HL-60 (cell line): ENCODE measurements around the gene TMEM270.

ENCODE experiments used
- DNase-seq, 2 experiments: peaks; one replicate each; pipeline ENCODE4 v3.0.0-alpha.2; 2010 to 2020; ENCODE audit warnings: low read depth in 1 of 2, low spot score in 1 of 2
- H3K27ac ChIP-seq: fragments of 250-450 bp; sonication (Bioruptor Pico); replicated peaks from 2 replicates; pipeline ENCODE4 v1.5.1; 2020; ENCODE audit warnings: mild to moderate bottlenecking, moderate library complexity
- H3K27me3 ChIP-seq: fragments of 250-450 bp; sonication (Bioruptor Pico); 2 replicates; pipeline ENCODE4 v1.5.1; 2021; ENCODE audit warnings: mild to moderate bottlenecking, moderate library complexity; ENCODE audit not compliant: insufficient read depth, poor library complexity, severe bottlenecking
- H3K4me3 ChIP-seq: replicated peaks from 2 replicates; pipeline ENCODE4 v1.5.1; 2011; ENCODE audit warnings: mild to moderate bottlenecking, control low read depth, low read length; ENCODE audit not compliant: insufficient read depth
- CTCF ChIP-seq: IDR thresholded peaks from one replicate; pipeline ENCODE4 v1.5.1; 2011; ENCODE audit warnings: low read length, control low read depth, inconsistent platforms; ENCODE audit not compliant: insufficient read depth
- GABPA ChIP-seq: IDR thresholded peaks from 2 replicates; pipeline ENCODE4 v1.6.1; 2012; ENCODE audit warnings: low read depth
- POLR2AphosphoS5 ChIP-seq: IDR thresholded peaks from 2 replicates; pipeline ENCODE4 v1.6.1; 2012; ENCODE audit warnings: low read depth
- SPI1 ChIP-seq: IDR thresholded peaks from 2 replicates; pipeline ENCODE4 v1.6.1; 2012; ENCODE audit warnings: low read depth, mild to moderate bottlenecking, borderline replicate concordance
- TF ChIP-seq, protein P1 (sequence below): IDR thresholded peaks from 2 replicates; pipeline ENCODE4 v1.6.1; 2012; ENCODE audit warnings: low read depth; ENCODE audit not compliant: insufficient replicate concordance

Gene TMEM270

DNA sequence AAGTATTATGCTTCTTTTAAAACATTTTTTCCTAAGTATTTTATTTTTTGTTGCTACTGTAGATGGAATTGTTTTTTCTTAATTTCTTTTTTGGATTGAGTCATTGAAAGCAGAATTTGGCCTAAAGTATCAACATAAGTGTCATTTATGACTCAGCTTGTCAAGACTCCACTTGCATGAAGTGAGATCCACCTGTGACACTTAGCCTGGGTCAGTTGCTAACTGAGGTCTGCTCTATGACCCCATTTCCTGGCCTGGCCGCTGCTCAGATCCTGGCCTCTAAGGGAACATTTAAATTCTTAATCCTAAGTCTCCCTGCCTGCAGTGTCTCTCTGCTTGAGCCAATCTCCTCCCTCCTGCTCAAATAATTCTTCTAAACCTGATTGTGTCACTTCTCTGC is 35.5 kb downstream of the TMEM270 start:
- Histone ChIP-seq H3K27ac (no peak overlapping the region), H3K27me3 (no peaks in the 10 kb centered on the region), H3K4me3 (no peak overlapping the region)
- no peak for TF ChIP-seq POLR2AphosphoS5
- TF ChIP-seq, protein P1, sequence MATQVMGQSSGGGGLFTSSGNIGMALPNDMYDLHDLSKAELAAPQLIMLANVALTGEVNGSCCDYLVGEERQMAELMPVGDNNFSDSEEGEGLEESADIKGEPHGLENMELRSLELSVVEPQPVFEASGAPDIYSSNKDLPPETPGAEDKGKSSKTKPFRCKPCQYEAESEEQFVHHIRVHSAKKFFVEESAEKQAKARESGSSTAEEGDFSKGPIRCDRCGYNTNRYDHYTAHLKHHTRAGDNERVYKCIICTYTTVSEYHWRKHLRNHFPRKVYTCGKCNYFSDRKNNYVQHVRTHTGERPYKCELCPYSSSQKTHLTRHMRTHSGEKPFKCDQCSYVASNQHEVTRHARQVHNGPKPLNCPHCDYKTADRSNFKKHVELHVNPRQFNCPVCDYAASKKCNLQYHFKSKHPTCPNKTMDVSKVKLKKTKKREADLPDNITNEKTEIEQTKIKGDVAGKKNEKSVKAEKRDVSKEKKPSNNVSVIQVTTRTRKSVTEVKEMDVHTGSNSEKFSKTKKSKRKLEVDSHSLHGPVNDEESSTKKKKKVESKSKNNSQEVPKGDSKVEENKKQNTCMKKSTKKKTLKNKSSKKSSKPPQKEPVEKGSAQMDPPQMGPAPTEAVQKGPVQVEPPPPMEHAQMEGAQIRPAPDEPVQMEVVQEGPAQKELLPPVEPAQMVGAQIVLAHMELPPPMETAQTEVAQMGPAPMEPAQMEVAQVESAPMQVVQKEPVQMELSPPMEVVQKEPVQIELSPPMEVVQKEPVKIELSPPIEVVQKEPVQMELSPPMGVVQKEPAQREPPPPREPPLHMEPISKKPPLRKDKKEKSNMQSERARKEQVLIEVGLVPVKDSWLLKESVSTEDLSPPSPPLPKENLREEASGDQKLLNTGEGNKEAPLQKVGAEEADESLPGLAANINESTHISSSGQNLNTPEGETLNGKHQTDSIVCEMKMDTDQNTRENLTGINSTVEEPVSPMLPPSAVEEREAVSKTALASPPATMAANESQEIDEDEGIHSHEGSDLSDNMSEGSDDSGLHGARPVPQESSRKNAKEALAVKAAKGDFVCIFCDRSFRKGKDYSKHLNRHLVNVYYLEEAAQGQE: no peak
- no peak for TF ChIP-seq CTCF
- no peak for TF ChIP-seq SPI1
- TF ChIP-seq GABPA: no peak
- DNase-seq: no peak

DNA sequence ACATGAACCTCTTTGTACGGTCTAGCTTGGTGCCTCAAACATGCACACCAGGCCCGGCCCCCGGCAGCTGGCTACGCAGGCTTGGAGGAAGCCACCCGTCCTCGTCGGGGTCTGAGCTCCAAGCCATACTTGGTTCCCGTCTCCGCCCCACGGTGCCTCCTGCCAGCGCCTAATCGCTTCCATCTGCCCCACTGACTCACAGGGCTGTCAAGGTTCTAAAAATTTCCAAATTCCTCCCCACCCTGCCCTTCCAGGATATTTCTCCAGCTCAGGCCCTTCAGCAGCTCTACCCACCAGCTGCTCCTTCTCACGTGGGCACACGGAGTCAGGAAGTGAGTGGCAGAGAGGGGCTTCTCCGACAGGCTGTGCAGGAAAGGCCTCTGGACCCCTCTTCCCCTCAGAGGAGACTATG is 38.8 kb downstream of the TMEM270 start:
- Histone ChIP-seq H3K4me3 (no peak overlapping the region), H3K27me3 (no peaks in the 10 kb centered on the region), H3K27ac (no peak overlapping the region)
- DNase-seq: no peak
- TF ChIP-seq SPI1: no peak
- TF ChIP-seq, protein P1: no peak
- TF ChIP-seq CTCF: no peak
- TF ChIP-seq GABPA: no peak

- TF ChIP-seq POLR2AphosphoS5 (no peak), CTCF (no peak), GABPA (no peak), SPI1 (no peak)
- TF ChIP-seq, protein P1: no peak
- H3K4me3 ChIP-seq: no peak overlapping the region
- DNase-seq: no peak
- H3K27me3 ChIP-seq: no peaks in the 10 kb centered on the region
- no peak overlapping the region for H3K27ac ChIP-seq
These were observed 39.3 kb downstream of the TMEM270 start for GRCh38 chr7:73900286-73900685.
